Neural cell (in vitro differentiated cells): Measurements from ENCODE around the gene WFDC1. TPM values are rescaled to one million over a fixed set of nuclear protein-coding genes. Genes with fewer than 3 reads are reported as not detected.

Experiments used
- H2AFZ ChIP-seq: fragments of 200-600, 300-800 bp; sonication (generic), shearing (Covaris generic); 2 replicates; pipeline ENCODE4 v1.6.0; 2014; ENCODE audit warnings: low read depth, mild to moderate bottlenecking, antibody characterized with exemption, low read length, moderate library complexity
- H3F3A ChIP-seq: fragments of 200-600 bp; shearing (Covaris generic); 2 replicates; pipeline ENCODE4 v1.6.1; 2016; ENCODE audit warnings: mild to moderate bottlenecking, moderate library complexity, mixed read lengths, antibody characterized with exemption, low read length; ENCODE audit not compliant: insufficient read depth, poor library complexity, severe bottlenecking
- H3K27ac ChIP-seq: fragments of 200-600, 300-800 bp; sonication (generic), shearing (Covaris generic); 2 replicates; pipeline ENCODE4 v1.5.1; 2014; ENCODE audit warnings: mild to moderate bottlenecking, low read length, moderate library complexity
- H3K27me3 ChIP-seq: fragments of 300-800, 200-600 bp; sonication (generic), shearing (Covaris generic); 2 replicates; pipeline ENCODE4 v1.6.0; 2014; ENCODE audit warnings: mild to moderate bottlenecking, low read depth, low read length, moderate library complexity; ENCODE audit not compliant: insufficient read depth
- H3K36me3 ChIP-seq: fragments of 300-800, 200-600 bp; sonication (generic), shearing (Covaris generic); 2 replicates; pipeline ENCODE4 v1.5.1; 2014; ENCODE audit warnings: mild to moderate bottlenecking, antibody characterized with exemption, low read length, moderate library complexity; ENCODE audit not compliant: insufficient read depth
- H3K4me2 ChIP-seq: fragments of 300-800, 200-600 bp; sonication (generic), shearing (Covaris generic); 2 replicates; pipeline ENCODE4 v1.6.0; 2014; ENCODE audit warnings: mild to moderate bottlenecking, low read length
- H3K4me3 ChIP-seq: fragments of 300-800, 200-600 bp; sonication (generic), shearing (Covaris generic); 2 replicates; pipeline ENCODE4 v1.5.1; 2014; ENCODE audit warnings: mild to moderate bottlenecking, low read length, moderate library complexity
- H3K79me2 ChIP-seq: fragments of 200-600 bp; shearing (Covaris generic); replicated peaks from 2 replicates; pipeline ENCODE4 v1.6.0; 2014; ENCODE audit warnings: mild to moderate bottlenecking, low read length, moderate library complexity; ENCODE audit not compliant: insufficient read depth
- H3K9ac ChIP-seq: fragments of 300-800, 200-600 bp; sonication (generic), shearing (Covaris generic); 2 replicates; pipeline ENCODE4 v1.6.1; 2016; ENCODE audit warnings: mild to moderate bottlenecking, low read length, mixed read lengths
- H3K9me2 ChIP-seq: fragments of 200-600 bp; shearing (Covaris generic); 2 replicates; pipeline ENCODE4 v1.6.1; 2016; ENCODE audit warnings: mild to moderate bottlenecking, low read length, mixed read lengths; ENCODE audit not compliant: insufficient read depth
- H3K9me3 ChIP-seq: fragments of 200-600, 300-800 bp; sonication (generic), shearing (Covaris generic); 2 replicates; pipeline ENCODE4 v1.6.1; 2016; ENCODE audit warnings: mild to moderate bottlenecking, mixed run types, low read length, moderate library complexity, mixed read lengths
- H4K20me1 ChIP-seq: fragments of 200-600 bp; shearing (Covaris generic); 2 replicates; pipeline ENCODE4 v1.6.1; 2016; ENCODE audit warnings: mild to moderate bottlenecking, mixed run types; ENCODE audit not compliant: insufficient read depth
- EP300 ChIP-seq: fragments of 450-650 bp; conservative IDR thresholded peaks from 2 replicates; pipeline ENCODE4 v1.6.1; 2014; ENCODE audit warnings: antibody characterized with exemption, mild to moderate bottlenecking, moderate library complexity; ENCODE audit not compliant: poor library complexity, severe bottlenecking
- EZH2 ChIP-seq: fragments of 200-600, 300-800 bp; shearing (Covaris generic), sonication (generic); IDR thresholded peaks from 2 replicates; pipeline ENCODE4 v1.6.1; 2014; ENCODE audit warnings: antibody characterized with exemption, low read length, borderline replicate concordance, mild to moderate bottlenecking; ENCODE audit not compliant: insufficient read depth, poor library complexity, severe bottlenecking
- MXI1 ChIP-seq: fragments of 450-650 bp; conservative IDR thresholded peaks from 2 replicates; pipeline ENCODE4 v1.6.1; 2014; ENCODE audit warnings: antibody characterized with exemption, mild to moderate bottlenecking; ENCODE audit not compliant: poor library complexity, severe bottlenecking
- POLR2AphosphoS5 ChIP-seq: IDR thresholded peaks from 2 replicates; pipeline ENCODE4 v1.6.1; 2012
- RAD21 ChIP-seq: fragments of 450-650 bp; conservative IDR thresholded peaks from 2 replicates; pipeline ENCODE4 v1.6.1; 2014; ENCODE audit warnings: antibody characterized with exemption, mild to moderate bottlenecking, moderate library complexity
- SMC3 ChIP-seq: fragments of 450-650 bp; conservative IDR thresholded peaks from 2 replicates; pipeline ENCODE4 v1.6.1; 2014; ENCODE audit warnings: antibody characterized with exemption, mild to moderate bottlenecking, moderate library complexity; ENCODE audit not compliant: poor library complexity
- TAF1 ChIP-seq: IDR thresholded peaks from 2 replicates; pipeline ENCODE4 v1.6.1; 2012; ENCODE audit warnings: low read depth
- polyA plus RNA-seq: library from polyadenylated mRNA; depleted of rRNA; stranded (reverse); fragments of >200 nt; gene quantifications from 2 replicates; pipeline ENCODE4 v1.2.3, GENCODE V29; 2014
- TF ChIP-seq, protein P1 (sequence below): IDR thresholded peaks from 2 replicates; pipeline ENCODE4 v1.6.1; 2012; ENCODE audit warnings: borderline replicate concordance
- TF ChIP-seq, protein P2 (sequence below): fragments of 450-650 bp; IDR thresholded peaks from 2 replicates; pipeline ENCODE4 v1.5.1; 2014; ENCODE audit warnings: antibody characterized with exemption, mild to moderate bottlenecking, moderate library complexity; ENCODE audit not compliant: poor library complexity, severe bottlenecking

The WFDC1 gene
- polyA plus RNA-seq, 1 donor from 2014 or later = not detected

DNA sequence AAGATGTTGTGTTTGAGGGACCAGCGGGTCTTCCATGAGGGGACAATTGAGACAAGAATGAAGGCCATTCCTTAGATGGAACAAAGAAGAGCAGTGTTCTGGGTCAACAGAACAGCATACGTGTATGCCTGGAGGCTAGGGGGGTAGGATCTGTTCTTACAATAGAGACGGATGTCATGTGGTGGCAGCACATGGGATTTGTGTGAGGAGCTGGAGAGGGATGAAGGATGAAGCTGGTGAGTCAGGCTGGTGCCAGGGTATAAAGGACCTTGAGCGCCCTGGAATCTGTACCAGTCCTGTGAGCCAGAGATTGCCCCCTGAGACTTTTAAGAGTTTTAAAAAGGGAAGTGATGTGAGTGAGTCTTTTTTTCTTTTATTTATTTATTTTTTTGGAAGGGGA, 22.8 kb upstream of the WFDC1 start:
- Histone ChIP-seq H3K9me3 (no peaks in the 10 kb centered on the region), H3K27me3 (no peaks in the 10 kb centered on the region), H3K4me3 (no peak overlapping the region), H3K79me2 (no peaks in the 10 kb centered on the region), H3K4me2 (no peak overlapping the region), H3K9me2 (no peaks in the 10 kb centered on the region), H4K20me1 (no peaks in the 10 kb centered on the region), H3K36me3 (no peaks in the 10 kb centered on the region), H3K9ac (no peak overlapping the region), H3F3A (no peaks in the 10 kb centered on the region), H2AFZ (no peak overlapping the region), H3K27ac (no peak overlapping the region)
- TF ChIP-seq, protein P1, sequence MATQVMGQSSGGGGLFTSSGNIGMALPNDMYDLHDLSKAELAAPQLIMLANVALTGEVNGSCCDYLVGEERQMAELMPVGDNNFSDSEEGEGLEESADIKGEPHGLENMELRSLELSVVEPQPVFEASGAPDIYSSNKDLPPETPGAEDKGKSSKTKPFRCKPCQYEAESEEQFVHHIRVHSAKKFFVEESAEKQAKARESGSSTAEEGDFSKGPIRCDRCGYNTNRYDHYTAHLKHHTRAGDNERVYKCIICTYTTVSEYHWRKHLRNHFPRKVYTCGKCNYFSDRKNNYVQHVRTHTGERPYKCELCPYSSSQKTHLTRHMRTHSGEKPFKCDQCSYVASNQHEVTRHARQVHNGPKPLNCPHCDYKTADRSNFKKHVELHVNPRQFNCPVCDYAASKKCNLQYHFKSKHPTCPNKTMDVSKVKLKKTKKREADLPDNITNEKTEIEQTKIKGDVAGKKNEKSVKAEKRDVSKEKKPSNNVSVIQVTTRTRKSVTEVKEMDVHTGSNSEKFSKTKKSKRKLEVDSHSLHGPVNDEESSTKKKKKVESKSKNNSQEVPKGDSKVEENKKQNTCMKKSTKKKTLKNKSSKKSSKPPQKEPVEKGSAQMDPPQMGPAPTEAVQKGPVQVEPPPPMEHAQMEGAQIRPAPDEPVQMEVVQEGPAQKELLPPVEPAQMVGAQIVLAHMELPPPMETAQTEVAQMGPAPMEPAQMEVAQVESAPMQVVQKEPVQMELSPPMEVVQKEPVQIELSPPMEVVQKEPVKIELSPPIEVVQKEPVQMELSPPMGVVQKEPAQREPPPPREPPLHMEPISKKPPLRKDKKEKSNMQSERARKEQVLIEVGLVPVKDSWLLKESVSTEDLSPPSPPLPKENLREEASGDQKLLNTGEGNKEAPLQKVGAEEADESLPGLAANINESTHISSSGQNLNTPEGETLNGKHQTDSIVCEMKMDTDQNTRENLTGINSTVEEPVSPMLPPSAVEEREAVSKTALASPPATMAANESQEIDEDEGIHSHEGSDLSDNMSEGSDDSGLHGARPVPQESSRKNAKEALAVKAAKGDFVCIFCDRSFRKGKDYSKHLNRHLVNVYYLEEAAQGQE = no peak
- TF ChIP-seq EZH2 (no peak), SMC3 (no peak), TAF1 (no peak), POLR2AphosphoS5 (no peak), RAD21 (no peak)

DNA sequence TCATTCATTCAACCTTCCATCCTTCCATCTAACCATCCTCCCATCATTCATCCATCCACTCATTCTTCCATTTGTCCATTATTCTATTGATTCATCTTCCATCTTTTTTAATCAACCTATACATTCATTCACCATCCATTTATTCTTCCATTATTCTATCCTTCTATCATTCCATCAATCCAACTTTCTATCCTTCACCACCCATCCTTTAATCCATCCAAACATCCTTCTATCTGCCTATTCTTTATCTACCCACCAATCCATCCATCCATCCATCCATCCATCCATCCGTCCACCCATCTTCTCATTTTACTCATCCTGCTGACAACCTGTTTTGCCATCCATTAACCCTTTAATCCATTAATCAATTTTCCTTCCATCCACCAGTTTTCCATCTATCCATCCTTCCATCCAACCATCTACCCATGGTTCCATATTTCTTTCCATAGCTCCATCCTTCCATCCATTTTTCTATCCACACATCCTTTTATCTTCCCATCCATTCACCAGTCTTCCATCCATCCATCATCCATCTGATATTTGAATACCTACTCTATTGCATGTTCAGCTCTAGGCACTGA, 21.8 kb upstream of the WFDC1 start:
- no peak overlapping the region for H3K9ac ChIP-seq
- H3K4me2 ChIP-seq = no peak overlapping the region
- H3K27me3 ChIP-seq = no peaks in the 10 kb centered on the region
- no peaks in the 10 kb centered on the region for H3K9me3 ChIP-seq
- no peaks in the 10 kb centered on the region for H4K20me1 ChIP-seq
- no peaks in the 10 kb centered on the region for H3F3A ChIP-seq
- H3K9me2 ChIP-seq = no peaks in the 10 kb centered on the region
- H3K27ac ChIP-seq = no peak overlapping the region
- TF ChIP-seq SMC3 = no peak
- no peak for TF ChIP-seq MXI1
- TF ChIP-seq EZH2 = no peak
- TF ChIP-seq, protein P1 = no peak
- TF ChIP-seq, protein P2, sequence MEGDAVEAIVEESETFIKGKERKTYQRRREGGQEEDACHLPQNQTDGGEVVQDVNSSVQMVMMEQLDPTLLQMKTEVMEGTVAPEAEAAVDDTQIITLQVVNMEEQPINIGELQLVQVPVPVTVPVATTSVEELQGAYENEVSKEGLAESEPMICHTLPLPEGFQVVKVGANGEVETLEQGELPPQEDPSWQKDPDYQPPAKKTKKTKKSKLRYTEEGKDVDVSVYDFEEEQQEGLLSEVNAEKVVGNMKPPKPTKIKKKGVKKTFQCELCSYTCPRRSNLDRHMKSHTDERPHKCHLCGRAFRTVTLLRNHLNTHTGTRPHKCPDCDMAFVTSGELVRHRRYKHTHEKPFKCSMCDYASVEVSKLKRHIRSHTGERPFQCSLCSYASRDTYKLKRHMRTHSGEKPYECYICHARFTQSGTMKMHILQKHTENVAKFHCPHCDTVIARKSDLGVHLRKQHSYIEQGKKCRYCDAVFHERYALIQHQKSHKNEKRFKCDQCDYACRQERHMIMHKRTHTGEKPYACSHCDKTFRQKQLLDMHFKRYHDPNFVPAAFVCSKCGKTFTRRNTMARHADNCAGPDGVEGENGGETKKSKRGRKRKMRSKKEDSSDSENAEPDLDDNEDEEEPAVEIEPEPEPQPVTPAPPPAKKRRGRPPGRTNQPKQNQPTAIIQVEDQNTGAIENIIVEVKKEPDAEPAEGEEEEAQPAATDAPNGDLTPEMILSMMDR = no peak
- no peak for TF ChIP-seq POLR2AphosphoS5
- no peak for TF ChIP-seq TAF1
- TF ChIP-seq RAD21 = no peak
- no peak for TF ChIP-seq EP300
- H3K79me2 ChIP-seq = no peaks in the 10 kb centered on the region
- no peak overlapping the region for H2AFZ ChIP-seq
- no peaks in the 10 kb centered on the region for H3K36me3 ChIP-seq
- no peak overlapping the region for H3K4me3 ChIP-seq
